ENCODE measurements around the gene NINL. TPM values are rescaled to one million over a fixed set of nuclear protein-coding genes. Genes with fewer than 3 reads are reported as not detected.
"Not testable (repeated sequence)": the region's sequence is repeated elsewhere in the genome, so short reads cannot be mapped to it uniquely, and the experiment has no call there.

The NINL gene
- total RNA-seq, 2 experiments from 2014 or later, result 2.5 to 2.8 TPM

GRCh38 chr20:25608774-25609173 lies 23.4 kb upstream of the NINL start:
- H3K27me3 Mint-ChIP-seq, result no peaks in the 10 kb centered on the region
- DNase-seq, result no peak
- POLR2A ChIA-PET, result no interaction called here
- H3K4me3 Mint-ChIP-seq, result no peak overlapping the region
- H3K9me3 Mint-ChIP-seq, result no peaks in the 10 kb centered on the region
- CTCF ChIA-PET, result no interaction called here
- peaks cover 11% of the 10 kb centered on the region for H3K36me3 Mint-ChIP-seq (ENCODE audit: low read depth)
- no peak overlapping the region for H3K27ac Mint-ChIP-seq
- H3K4me1 Mint-ChIP-seq, result peaks cover 8% of the 10 kb centered on the region

DNA sequence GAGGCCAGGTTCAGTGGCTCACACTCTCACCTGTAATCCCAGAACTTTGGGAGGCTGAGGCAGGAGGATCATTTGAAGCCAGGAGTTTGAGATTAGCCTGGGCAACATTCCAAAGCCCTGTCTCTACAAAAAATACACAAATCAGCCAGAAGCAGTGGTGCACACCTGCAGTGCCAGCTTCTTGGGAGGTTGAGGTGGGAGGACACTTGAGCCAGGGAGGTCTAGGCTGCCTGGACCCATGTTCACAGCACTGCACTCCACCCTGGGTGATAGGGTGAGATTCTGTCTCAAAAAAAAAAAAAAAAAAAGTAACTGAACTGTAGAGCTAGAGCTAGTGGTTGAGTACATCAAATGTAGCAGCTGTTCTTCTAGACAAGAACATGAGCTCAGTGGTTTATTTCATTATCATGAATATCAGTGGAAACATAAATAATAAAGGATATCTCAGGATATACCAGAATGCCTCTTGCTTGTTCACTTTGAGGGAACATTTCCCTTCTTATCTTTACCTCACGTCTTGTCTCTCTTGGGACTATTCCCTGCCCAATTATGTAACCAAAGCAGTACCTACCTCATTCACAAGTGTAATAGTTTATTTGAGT lies 20.9 kb upstream of the NINL start:
- H3K36me3 Mint-ChIP-seq (ENCODE audit: low read depth), result peaks cover 4% of the 10 kb centered on the region
- CTCF ChIA-PET, result no interaction called here
- POLR2A ChIA-PET, result no interaction called here
- no peaks in the 10 kb centered on the region for H3K27me3 Mint-ChIP-seq
- H3K9me3 Mint-ChIP-seq, result no peaks in the 10 kb centered on the region
- H3K27ac Mint-ChIP-seq, result no peak overlapping the region
- peaks cover 17% of the 10 kb centered on the region for H3K4me1 Mint-ChIP-seq
- no peak overlapping the region for H3K4me3 Mint-ChIP-seq
- no peak for DNase-seq

GRCh38 chr20:25605148-25605547 lies 19.8 kb upstream of the NINL start:
- CTCF ChIA-PET, result no interaction called here
- POLR2A ChIA-PET, result no interaction called here
- peaks cover 17% of the 10 kb centered on the region for H3K4me1 Mint-ChIP-seq
- no peak overlapping the region for H3K4me3 Mint-ChIP-seq
- H3K9me3 Mint-ChIP-seq, result no peaks in the 10 kb centered on the region
- peaks cover 4% of the 10 kb centered on the region for H3K36me3 Mint-ChIP-seq (ENCODE audit: low read depth)
- no peak for DNase-seq
- H3K27me3 Mint-ChIP-seq, result no peaks in the 10 kb centered on the region
- no peak overlapping the region for H3K27ac Mint-ChIP-seq

- no peaks in the 10 kb centered on the region for H3K27me3 Mint-ChIP-seq
- no peak overlapping the region for H3K27ac Mint-ChIP-seq
- ChIA-PET POLR2A (no interaction called here), CTCF (no interaction called here)
- H3K36me3 Mint-ChIP-seq (ENCODE audit: low read depth), result peaks cover under 1% of the 10 kb centered on the region
- peaks cover 15% of the 10 kb centered on the region for H3K4me1 Mint-ChIP-seq
- H3K9me3 Mint-ChIP-seq, result no peaks in the 10 kb centered on the region
- no peak for DNase-seq
- H3K4me3 Mint-ChIP-seq, result no peak overlapping the region
These were observed 19.3 kb upstream of the NINL start for GRCh38 chr20:25604611-25605010.

DNA sequence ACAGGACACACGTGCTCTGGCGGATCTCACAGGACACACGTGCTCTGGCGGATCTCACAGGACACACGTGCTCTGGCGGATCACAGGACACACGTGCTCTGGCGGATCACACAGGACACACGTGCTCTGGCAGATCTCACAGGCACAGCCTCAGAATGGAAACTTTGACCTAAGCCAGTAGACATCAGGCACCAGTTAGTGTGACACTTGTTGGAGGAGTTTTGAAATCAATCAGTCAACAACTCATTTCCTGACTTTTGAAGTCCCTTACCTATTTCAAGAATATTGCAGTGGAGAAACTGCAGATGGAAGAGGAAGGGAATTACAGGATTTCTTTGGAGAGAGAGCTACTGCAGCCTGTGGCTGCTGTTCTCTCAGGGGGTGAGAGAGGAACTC lies 17.6 kb upstream of the NINL start:
- H3K4me3 Mint-ChIP-seq; CTCF ChIA-PET; H3K4me1 Mint-ChIP-seq; H3K36me3 Mint-ChIP-seq (ENCODE audit: low read depth); H3K27ac Mint-ChIP-seq; POLR2A ChIA-PET; DNase-seq; H3K27me3 Mint-ChIP-seq; H3K9me3 Mint-ChIP-seq: not testable (repeated sequence)

- POLR2A ChIA-PET; H3K27me3 Mint-ChIP-seq; H3K36me3 Mint-ChIP-seq (ENCODE audit: low read depth); DNase-seq; H3K4me3 Mint-ChIP-seq; H3K27ac Mint-ChIP-seq; H3K9me3 Mint-ChIP-seq; H3K4me1 Mint-ChIP-seq: not testable (repeated sequence)
- CTCF ChIA-PET, result interaction anchor here (0.5 kb wide), 1 partner anchor 9 kb away, joined by 4 read pairs; no protein-coding TSS in a partner anchor
These were observed 17.0 kb upstream of the NINL start for GRCh38 chr20:25602191-25602913.

DNA sequence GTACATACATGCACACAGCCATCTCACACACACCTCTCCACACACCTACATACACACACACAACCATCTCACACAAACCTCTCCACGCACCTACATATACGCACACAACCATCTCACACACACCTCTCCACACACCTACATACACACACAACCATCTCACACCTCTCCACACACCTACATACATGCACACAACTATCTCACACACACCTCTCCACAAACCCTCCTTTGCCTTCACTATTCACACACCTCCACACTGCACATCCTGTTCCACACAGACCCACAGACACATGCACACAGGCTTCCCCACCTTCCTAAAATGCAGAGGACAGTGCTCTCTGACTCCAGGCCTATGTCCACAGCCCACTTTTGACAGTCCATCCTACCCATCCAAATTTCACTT lies 16.3 kb upstream of the NINL start:
- no peak for DNase-seq
- H3K9me3 Mint-ChIP-seq, result no peaks in the 10 kb centered on the region
- H3K4me1 Mint-ChIP-seq, result peaks cover 10% of the 10 kb centered on the region
- POLR2A ChIA-PET, result no interaction called here
- CTCF ChIA-PET, result no interaction called here
- H3K36me3 Mint-ChIP-seq (ENCODE audit: low read depth), result no peaks in the 10 kb centered on the region
- H3K27me3 Mint-ChIP-seq, result no peaks in the 10 kb centered on the region
- H3K4me3 Mint-ChIP-seq, result no peak overlapping the region
- no peak overlapping the region for H3K27ac Mint-ChIP-seq

DNA sequence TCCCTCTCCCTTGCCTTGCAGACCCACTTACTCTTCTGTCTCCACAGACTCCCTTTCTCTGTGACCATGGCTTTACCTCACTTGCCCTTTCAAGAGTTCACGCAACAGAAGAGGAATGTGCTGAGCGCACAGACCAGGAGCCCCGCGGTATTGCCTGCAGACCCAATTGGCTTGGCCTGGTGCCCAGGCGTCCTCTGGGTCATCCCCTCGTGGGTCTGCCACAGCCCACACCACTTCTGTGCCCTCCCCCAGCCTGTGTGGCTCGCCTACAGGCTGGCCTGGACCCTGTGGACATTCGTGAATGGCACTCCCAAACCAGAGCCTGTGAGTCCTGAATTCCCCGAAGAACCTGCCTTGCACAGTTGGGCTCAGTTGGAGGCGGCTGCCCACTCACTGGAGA lies 15.3 kb upstream of the NINL start:
- POLR2A ChIA-PET, result no interaction called here

GRCh38 chr20:25592135-25592852 lies 7.0 kb upstream of the NINL start:
- Mint-ChIP-seq H3K36me3 (ENCODE audit: low read depth) (no peaks in the 10 kb centered on the region), H3K9me3 (no peaks in the 10 kb centered on the region), H3K4me1 (no peaks in the 10 kb centered on the region), H3K4me3 (no peak overlapping the region), H3K27me3 (peaks cover 7% of the 10 kb centered on the region), H3K27ac (no peak overlapping the region)
- ChIA-PET CTCF (interaction anchor here (0.7 kb wide), 1 partner anchor 10 kb away, joined by 4 read pairs; no protein-coding TSS in a partner anchor), POLR2A (no interaction called here)
- DNase-seq, result no peak

More for the DNA sequence above, 15.3 kb upstream of the NINL start:
- no peak for DNase-seq
- H3K9me3 Mint-ChIP-seq, result no peaks in the 10 kb centered on the region
- no peak overlapping the region for H3K4me3 Mint-ChIP-seq
- H3K27ac Mint-ChIP-seq, result no peak overlapping the region
- CTCF ChIA-PET, result no interaction called here
- H3K4me1 Mint-ChIP-seq, result peaks cover 10% of the 10 kb centered on the region
- no peaks in the 10 kb centered on the region for H3K27me3 Mint-ChIP-seq
- no peaks in the 10 kb centered on the region for H3K36me3 Mint-ChIP-seq (ENCODE audit: low read depth)

GRCh38 chr20:25590778-25591177 lies 5.4 kb upstream of the NINL start:
- DNase-seq; H3K4me1 Mint-ChIP-seq; H3K4me3 Mint-ChIP-seq; H3K27ac Mint-ChIP-seq; H3K36me3 Mint-ChIP-seq (ENCODE audit: low read depth); H3K27me3 Mint-ChIP-seq; CTCF ChIA-PET; POLR2A ChIA-PET; H3K9me3 Mint-ChIP-seq: not testable (repeated sequence)

- DNase-seq, result no peak
- peaks cover 11% of the 10 kb centered on the region for H3K4me1 Mint-ChIP-seq
- H3K4me3 Mint-ChIP-seq, result no peak overlapping the region
- POLR2A ChIA-PET, result no interaction called here
- H3K36me3 Mint-ChIP-seq (ENCODE audit: low read depth), result peaks cover 3% of the 10 kb centered on the region
- no peak overlapping the region for H3K27ac Mint-ChIP-seq
- no peaks in the 10 kb centered on the region for H3K9me3 Mint-ChIP-seq
- CTCF ChIA-PET, result interaction anchor here (1.1 kb wide), 1 partner anchor 19 kb away, joined by 3 read pairs; no protein-coding TSS in a partner anchor
- peaks cover 11% of the 10 kb centered on the region for H3K27me3 Mint-ChIP-seq
These were observed 3.2 kb upstream of the NINL start for GRCh38 chr20:25588491-25588890.

DNA sequence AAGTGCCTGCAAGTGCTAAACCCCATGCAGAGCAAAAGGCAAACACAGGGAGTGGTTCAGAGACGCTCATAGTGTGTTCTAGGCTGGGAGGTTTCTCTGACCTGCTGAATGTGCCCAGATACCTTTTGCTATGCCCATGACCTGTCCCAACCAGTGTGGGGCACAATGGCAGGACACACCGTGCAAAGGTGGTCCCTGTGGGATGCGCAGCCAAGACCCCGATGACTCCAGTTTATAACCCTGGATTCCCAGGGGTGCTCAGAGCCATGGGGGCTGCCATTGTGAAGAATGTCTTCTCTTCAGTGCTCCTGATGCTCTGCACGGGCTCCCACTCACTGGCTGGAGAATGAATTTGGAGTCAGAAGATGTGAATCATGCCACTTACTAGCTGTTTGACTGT lies 2.2 kb upstream of the NINL start:
- Mint-ChIP-seq H3K9me3 (no peaks in the 10 kb centered on the region), H3K27ac (no peak overlapping the region), H3K4me1 (peaks cover 12% of the 10 kb centered on the region), H3K4me3 (no peak overlapping the region), H3K27me3 (peaks cover 15% of the 10 kb centered on the region), H3K36me3 (ENCODE audit: low read depth) (peaks cover 3% of the 10 kb centered on the region)
- ChIA-PET POLR2A (interaction anchor here (1.3 kb wide), 1 partner anchor 36 kb away, joined by 4 read pairs; no protein-coding TSS in a partner anchor), CTCF (interaction anchor here (0.6 kb wide), 1 partner anchor 987 kb away, joined by 4 read pairs; no protein-coding TSS in a partner anchor)
- DNase-seq, result no peak

- Mint-ChIP-seq H3K27me3 (peaks cover 14% of the 10 kb centered on the region), H3K9me3 (no peaks in the 10 kb centered on the region), H3K27ac (no peak overlapping the region), H3K4me3 (no peak overlapping the region), H3K36me3 (ENCODE audit: low read depth) (peaks cover 3% of the 10 kb centered on the region), H3K4me1 (peaks cover 12% of the 10 kb centered on the region)
- ChIA-PET CTCF (interaction anchor here (0.6 kb wide), 1 partner anchor 986 kb away, joined by 4 read pairs; no protein-coding TSS in a partner anchor), POLR2A (interaction anchor here (1.3 kb wide), 1 partner anchor 36 kb away, joined by 4 read pairs; no protein-coding TSS in a partner anchor)
- DNase-seq, result no peak
These were observed 1.5 kb upstream of the NINL start for GRCh38 chr20:25586877-25587276.

Measured in activated CD4-positive, alpha-beta memory T cell treated with anti-CD3 and anti-CD28 coated beads, Interleukin-2, amount 10 ng/mL, durations not matched to agents 7 days and 5 days (primary cell).